A549 (cell line): ENCODE measurements around the gene VIPR1.

Experiments
- ELK1 ChIP-seq: fragments of 150-350 bp; IDR thresholded peaks from 2 replicates; pipeline ENCODE4 v1.6.1; 2014; ENCODE audit warnings: low read depth, mild to moderate bottlenecking, low read length
- EP300 ChIP-seq, 2 experiments: fragments of >200 bp; sonication (Bioruptor Twin); formaldehyde crosslinking; IDR thresholded peaks; 2 replicates in 1 of 2; 3 replicates in 1 of 2; pipeline ENCODE4 v1.6.1; 2016 to 2017
- FOSL2 ChIP-seq, 2 experiments: fragments of 450-650 bp in 1 of 2; fragments of >200 bp in 1 of 2; sonication (Bioruptor Twin) in 1 of 2; formaldehyde crosslinking; IDR thresholded peaks; 2 replicates each; pipeline versions ENCODE4 v1.5.0 to v1.6.1; 2016 to 2020; ENCODE audit warnings: mild to moderate bottlenecking in 1 of 2, moderate library complexity in 1 of 2
- HDAC2 ChIP-seq: fragments of 200-600 bp; sonication (generic); IDR thresholded peaks from 2 replicates; pipeline ENCODE4 v1.6.1; 2016
- MAFK ChIP-seq: fragments of 450-650 bp; IDR thresholded peaks from 2 replicates; pipeline ENCODE4 v1.6.1; 2014; ENCODE audit not compliant: partially characterized antibody
- NR3C1 ChIP-seq: fragments of >200 bp; sonication (Bioruptor Twin); formaldehyde crosslinking; IDR thresholded peaks from 3 replicates; pipeline ENCODE4 v1.6.1; 2017
- POLR2A ChIP-seq: IDR thresholded peaks from 2 replicates; pipeline ENCODE4 v1.6.1; 2012; ENCODE audit warnings: mild to moderate bottlenecking, low read length
- RCOR1 ChIP-seq: fragments of 150-350 bp; IDR thresholded peaks from 2 replicates; pipeline ENCODE4 v1.6.1; 2014; ENCODE audit warnings: antibody characterized with exemption, low read length, low read depth
- SREBF2 ChIP-seq: fragments of 450-650 bp; IDR thresholded peaks from 2 replicates; pipeline ENCODE4 v1.6.1; 2014; ENCODE audit warnings: mild to moderate bottlenecking, moderate library complexity
- USF2 ChIP-seq: fragments of 450-650 bp; IDR thresholded peaks from 2 replicates; pipeline ENCODE4 v1.6.1; 2014; ENCODE audit warnings: antibody characterized with exemption
- ZC3H11A ChIP-seq: fragments of 450-650 bp; IDR thresholded peaks from 2 replicates; pipeline ENCODE4 v1.6.1; 2014; ENCODE audit warnings: antibody characterized with exemption, mild to moderate bottlenecking
- TF ChIP-seq, protein P1 (sequence below): fragments of >200 bp; sonication (Bioruptor Twin); formaldehyde crosslinking; IDR thresholded peaks from 3 replicates; pipeline ENCODE4 v1.5.1; 2016
- TF ChIP-seq, protein P2 (sequence below): IDR thresholded peaks from 2 replicates; pipeline ENCODE4 v1.6.1; 2012
- TF ChIP-seq, protein P3 (sequence below): IDR thresholded peaks from 2 replicates; pipeline ENCODE4 v1.6.1; 2012; ENCODE audit warnings: low read depth, borderline replicate concordance

DNA sequence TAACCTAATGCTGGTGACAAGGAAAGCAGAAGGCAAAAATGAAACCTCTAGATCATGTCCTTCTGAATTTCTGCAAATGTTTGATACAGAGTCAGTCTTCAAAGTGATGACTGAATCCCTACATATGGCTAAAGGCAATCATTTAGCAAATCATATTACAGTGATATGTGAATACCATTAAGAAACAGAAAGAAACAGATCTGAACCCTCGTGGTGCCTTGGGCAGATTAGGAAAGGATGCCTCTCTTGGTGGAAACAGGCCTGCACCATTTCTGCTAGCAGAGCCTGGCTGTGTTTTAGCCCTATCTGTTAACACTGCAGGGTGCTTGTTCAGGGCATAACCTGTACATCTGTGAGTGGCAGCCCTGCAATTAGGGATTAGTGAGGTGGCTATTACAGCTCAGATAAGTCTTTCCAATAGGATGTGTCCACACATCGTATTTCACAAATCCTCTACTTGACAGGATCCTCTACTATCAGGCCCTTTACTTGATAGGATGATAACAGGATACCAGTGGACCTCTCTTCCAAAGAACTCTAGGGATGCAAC, 67.2 kb downstream of the VIPR1 start:
- no peak for TF ChIP-seq USF2
- TF ChIP-seq ELK1 = no peak
- TF ChIP-seq, protein P1, sequence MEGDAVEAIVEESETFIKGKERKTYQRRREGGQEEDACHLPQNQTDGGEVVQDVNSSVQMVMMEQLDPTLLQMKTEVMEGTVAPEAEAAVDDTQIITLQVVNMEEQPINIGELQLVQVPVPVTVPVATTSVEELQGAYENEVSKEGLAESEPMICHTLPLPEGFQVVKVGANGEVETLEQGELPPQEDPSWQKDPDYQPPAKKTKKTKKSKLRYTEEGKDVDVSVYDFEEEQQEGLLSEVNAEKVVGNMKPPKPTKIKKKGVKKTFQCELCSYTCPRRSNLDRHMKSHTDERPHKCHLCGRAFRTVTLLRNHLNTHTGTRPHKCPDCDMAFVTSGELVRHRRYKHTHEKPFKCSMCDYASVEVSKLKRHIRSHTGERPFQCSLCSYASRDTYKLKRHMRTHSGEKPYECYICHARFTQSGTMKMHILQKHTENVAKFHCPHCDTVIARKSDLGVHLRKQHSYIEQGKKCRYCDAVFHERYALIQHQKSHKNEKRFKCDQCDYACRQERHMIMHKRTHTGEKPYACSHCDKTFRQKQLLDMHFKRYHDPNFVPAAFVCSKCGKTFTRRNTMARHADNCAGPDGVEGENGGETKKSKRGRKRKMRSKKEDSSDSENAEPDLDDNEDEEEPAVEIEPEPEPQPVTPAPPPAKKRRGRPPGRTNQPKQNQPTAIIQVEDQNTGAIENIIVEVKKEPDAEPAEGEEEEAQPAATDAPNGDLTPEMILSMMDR = no peak
- no peak for TF ChIP-seq FOSL2 (IDR thresholded peaks at IDR 0.05)
- no peak for TF ChIP-seq FOSL2 (CRISPR knock-in tag; IDR thresholded peaks at IDR 0.05)
- no peak for TF ChIP-seq POLR2A
- no peak for TF ChIP-seq HDAC2
- TF ChIP-seq, protein P2, sequence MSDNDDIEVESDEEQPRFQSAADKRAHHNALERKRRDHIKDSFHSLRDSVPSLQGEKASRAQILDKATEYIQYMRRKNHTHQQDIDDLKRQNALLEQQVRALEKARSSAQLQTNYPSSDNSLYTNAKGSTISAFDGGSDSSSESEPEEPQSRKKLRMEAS = no peak
- no peak for TF ChIP-seq SREBF2
- TF ChIP-seq RCOR1 = no peak
- no peak for TF ChIP-seq ZC3H11A
- no peak for TF ChIP-seq EP300 (IDR thresholded peaks at IDR 0.05)
- TF ChIP-seq MAFK = no peak
- TF ChIP-seq, protein P3, sequence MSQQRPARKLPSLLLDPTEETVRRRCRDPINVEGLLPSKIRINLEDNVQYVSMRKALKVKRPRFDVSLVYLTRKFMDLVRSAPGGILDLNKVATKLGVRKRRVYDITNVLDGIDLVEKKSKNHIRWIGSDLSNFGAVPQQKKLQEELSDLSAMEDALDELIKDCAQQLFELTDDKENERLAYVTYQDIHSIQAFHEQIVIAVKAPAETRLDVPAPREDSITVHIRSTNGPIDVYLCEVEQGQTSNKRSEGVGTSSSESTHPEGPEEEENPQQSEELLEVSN = no peak
- no peak for TF ChIP-seq NR3C1
